ENCODE results near the gene ACP7. TPM values are rescaled to one million over a fixed set of nuclear protein-coding genes. Genes with fewer than 3 reads are reported as not detected.

ACP7 gene
- total and polyA plus RNA-seq, 9 of the 15 experiments (the other 6 are each of a cell fraction or from before 2014, with no cell fraction given): not detected

GRCh38 chr19:39138221-39139211, 54.3 kb downstream of the ACP7 start (continued):
- TF ChIP-seq CREB3L1 (IDR thresholded peaks at IDR 0.05; ENCODE audit: borderline replicate concordance, low read depth): no peak
- no peak for TF ChIP-seq GTF2B (IDR thresholded peaks at IDR 0.05; ENCODE audit: extremely low read depth, insufficient read length)
- no peak for TF ChIP-seq BCOR (IDR thresholded peaks at IDR 0.05)
- TF ChIP-seq RFX1 (IDR thresholded peaks at IDR 0.05): no peak

GRCh38 chr19:39139305-39139874, 55.2 kb downstream of the ACP7 start:
- ChIA-PET POLR2A (interaction anchor here (0.6 to 1.3 kb wide), 4 partner anchors 10 to 379 kb away, joined by 3 to 5 read pairs (median 4); partner anchors contain the start of gene RPS16), CTCF (ENCODE audit: low intra/inter-chr PET ratio) (no interaction called here)
- no peak; the same call in 2 of the 3 replicates for ATAC-seq
- Histone ChIP-seq H3K36me3 (ENCODE audit: control insufficient read depth, insufficient read depth, low read length) (0 out of 3 replicates have a peak, but pooled peaks cover 2% of the 10 kb centered on the region), H3K4me1 (replicated peaks in 1 of 2; ENCODE audit: control insufficient read depth in 2 of 2, insufficient read depth in 2 of 2, low read length in 2 of 2) (peaks cover 21 to 51% of the 10 kb centered on the region in 2 experiments), H3K4me2 (ENCODE audit: insufficient read depth, low read length) (peak overlapping the region; percentile 3; the same call in 1 of the 2 replicates), H3K9me1 (ENCODE audit: control insufficient read depth, insufficient read depth, low read length) (peaks cover 11% of the 10 kb centered on the region), H3K9ac (ENCODE audit: insufficient read depth in 1 of 2, low read depth in 2 of 2, low read length in 2 of 2) (peak overlapping the region in 1 of 2 experiments; percentile 83; a peak in 2 of 4 replicates), H3K27ac (ENCODE audit: extremely low read depth, low read depth, low read length) (no peak overlapping the region; the same call in 2 of the 3 replicates), H2AFZ (ENCODE audit: low read depth, low read length) (no peak overlapping the region), H3K9me3 (replicated peaks; ENCODE audit: control insufficient read depth, insufficient read depth, low read depth, low read length) (no peaks in the 10 kb centered on the region), H3K79me2 (ENCODE audit: control insufficient read depth, insufficient read depth, low read length) (peaks cover 80% of the 10 kb centered on the region), H4K20me1 (replicated peaks; ENCODE audit: control insufficient read depth, insufficient read depth, low read length) (peaks cover 44% of the 10 kb centered on the region), H3K4me3 (no peak overlapping the region), H3K27me3 (ENCODE audit: control insufficient read depth in 2 of 2, insufficient read depth in 2 of 2, low read length in 2 of 2) (no peaks in the 10 kb centered on the region)
- no peak for FAIRE-seq
- WGBS (ENCODE audit: insufficient coverage, low coverage, missing lambda C conversion rate): 77% methylated on average over 5 of the region's 8 CpGs
- no TSS peak for BruUV-seq (replicated peaks)
- in situ Hi-C loops (cut with MboI) (no loop called here), intact Hi-C loops (cut with micrococcal nuclease) (no loop called here)
- DNase-seq (ENCODE audit: extremely low read depth in 1 of 4, low spot score in 3 of 4): no peak
- TF ChIP-seq VEZF1 (CRISPR knock-in tag; IDR thresholded peaks at IDR 0.05) (no peak), ZNF408 (CRISPR knock-in tag; IDR thresholded peaks at IDR 0.05; ENCODE audit: low read depth) (no peak), GATA2 (CRISPR knock-in tag; IDR thresholded peaks at IDR 0.05) (no peak)

All from K562 (cell line).